ENCODE data around the gene BATF3. TPM values are rescaled to one million over a fixed set of nuclear protein-coding genes. Genes with fewer than 3 reads are reported as not detected.

The BATF3 gene
- total and polyA plus RNA-seq, 3 donors from 2014 or later: 1.1 to 4.2 (median 2.5) TPM

DNA sequence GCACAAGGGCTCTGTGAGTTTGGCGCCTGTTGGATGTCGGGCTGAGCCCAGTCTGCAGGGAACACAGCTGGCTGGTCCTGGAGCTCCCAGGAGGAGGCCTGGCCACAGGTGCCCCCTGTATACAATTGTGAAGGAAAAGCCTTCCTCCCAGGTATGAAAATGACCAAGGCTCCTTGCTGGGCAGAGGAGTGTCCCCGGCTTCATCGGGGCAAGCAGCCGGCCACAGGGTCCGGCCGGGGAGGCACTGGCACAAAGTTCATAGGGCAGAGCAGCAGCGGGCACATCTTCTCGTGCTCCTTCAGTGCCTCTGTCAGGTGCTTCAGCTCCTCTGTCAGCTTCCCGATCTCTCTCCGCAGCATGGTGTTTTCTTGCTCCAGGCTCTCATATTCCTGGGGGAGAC is 13.0 kb downstream of the BATF3 start:
- no peaks in the 10 kb centered on the region for H3K27me3 ChIP-seq
- TF ChIP-seq POLR2A (IDR thresholded peaks at IDR 0.05): no peak
- TF ChIP-seq, protein P1, sequence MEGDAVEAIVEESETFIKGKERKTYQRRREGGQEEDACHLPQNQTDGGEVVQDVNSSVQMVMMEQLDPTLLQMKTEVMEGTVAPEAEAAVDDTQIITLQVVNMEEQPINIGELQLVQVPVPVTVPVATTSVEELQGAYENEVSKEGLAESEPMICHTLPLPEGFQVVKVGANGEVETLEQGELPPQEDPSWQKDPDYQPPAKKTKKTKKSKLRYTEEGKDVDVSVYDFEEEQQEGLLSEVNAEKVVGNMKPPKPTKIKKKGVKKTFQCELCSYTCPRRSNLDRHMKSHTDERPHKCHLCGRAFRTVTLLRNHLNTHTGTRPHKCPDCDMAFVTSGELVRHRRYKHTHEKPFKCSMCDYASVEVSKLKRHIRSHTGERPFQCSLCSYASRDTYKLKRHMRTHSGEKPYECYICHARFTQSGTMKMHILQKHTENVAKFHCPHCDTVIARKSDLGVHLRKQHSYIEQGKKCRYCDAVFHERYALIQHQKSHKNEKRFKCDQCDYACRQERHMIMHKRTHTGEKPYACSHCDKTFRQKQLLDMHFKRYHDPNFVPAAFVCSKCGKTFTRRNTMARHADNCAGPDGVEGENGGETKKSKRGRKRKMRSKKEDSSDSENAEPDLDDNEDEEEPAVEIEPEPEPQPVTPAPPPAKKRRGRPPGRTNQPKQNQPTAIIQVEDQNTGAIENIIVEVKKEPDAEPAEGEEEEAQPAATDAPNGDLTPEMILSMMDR (IDR thresholded peaks at IDR 0.05): no peak
- H3K4me1 ChIP-seq: no peaks in the 10 kb centered on the region
- no peak overlapping the region for H3K27ac ChIP-seq
- no peaks in the 10 kb centered on the region for H3K36me3 ChIP-seq (ENCODE audit: low read depth, missing control alignments)
- intact Hi-C loops (cut with DNase I; ENCODE audit: low total_unique reads): no loop called here
- whole genome bisulfite sequencing, 2 donors: 95 to 97% methylated on average over 4 to 11 of the region's 11 CpGs
- DNase-seq: no peak
- no peak overlapping the region for H3K4me3 ChIP-seq
- no peaks in the 10 kb centered on the region for H3K9me3 ChIP-seq

DNA sequence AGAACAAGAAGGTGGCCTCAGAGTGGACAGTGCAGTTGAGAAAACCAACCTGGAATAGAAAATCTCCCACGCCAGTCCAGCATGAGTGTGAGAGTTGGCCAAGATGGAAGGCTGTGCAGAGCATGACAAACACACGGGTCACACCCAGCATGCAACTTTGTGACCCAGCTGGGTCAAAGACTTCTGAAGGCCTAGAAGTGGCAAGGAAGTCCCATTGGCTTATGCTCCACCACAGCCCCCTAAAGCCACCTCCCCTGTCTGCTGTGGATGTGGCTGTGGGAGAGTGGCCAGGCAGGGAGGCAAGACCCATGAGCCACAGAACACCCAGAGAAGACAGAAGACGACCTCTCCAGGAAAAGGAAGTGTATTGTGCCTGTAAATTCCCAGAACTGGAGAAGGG is 13.6 kb downstream of the BATF3 start:
- intact Hi-C loops (cut with DNase I; ENCODE audit: low total_unique reads): no loop called here
- TF ChIP-seq, protein P1 (IDR thresholded peaks at IDR 0.05): no peak
- no peak for TF ChIP-seq POLR2A (IDR thresholded peaks at IDR 0.05)
- WGBS, 2 donors: 70 to 91% methylated on average over 3 of the region's 3 CpGs
- Histone ChIP-seq H3K4me1 (no peaks in the 10 kb centered on the region), H3K4me3 (no peak overlapping the region), H3K36me3 (ENCODE audit: low read depth, missing control alignments) (no peaks in the 10 kb centered on the region), H3K27me3 (no peaks in the 10 kb centered on the region), H3K9me3 (no peaks in the 10 kb centered on the region), H3K27ac (no peak overlapping the region)
- no peak for DNase-seq

DNA sequence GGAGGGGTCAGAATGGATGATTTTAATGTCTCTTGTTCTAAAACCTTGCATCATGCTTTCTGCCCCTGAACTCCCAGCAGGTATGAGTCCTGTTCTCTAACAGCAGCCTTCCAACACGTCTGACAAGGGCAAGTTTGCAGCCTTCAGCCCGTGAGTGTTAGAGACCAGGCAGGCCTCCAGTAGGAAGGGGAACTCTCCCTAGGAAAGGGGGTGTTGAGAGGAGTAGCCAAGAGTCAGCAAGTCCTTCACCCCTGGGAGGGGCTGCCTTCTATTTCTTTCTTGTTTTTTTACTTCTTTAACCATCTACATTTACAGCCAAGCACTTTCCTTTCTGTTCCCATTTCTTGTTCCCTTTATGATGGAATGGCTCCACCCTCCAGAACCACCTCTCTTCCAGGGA is 14.2 kb downstream of the BATF3 start:
- Histone ChIP-seq H3K9me3 (no peaks in the 10 kb centered on the region), H3K27ac (no peak overlapping the region), H3K4me1 (no peaks in the 10 kb centered on the region), H3K4me3 (no peak overlapping the region), H3K27me3 (no peaks in the 10 kb centered on the region), H3K36me3 (ENCODE audit: low read depth, missing control alignments) (no peaks in the 10 kb centered on the region)
- intact Hi-C loops (cut with DNase I; ENCODE audit: low total_unique reads): no loop called here
- TF ChIP-seq POLR2A (IDR thresholded peaks at IDR 0.05): no peak
- TF ChIP-seq, protein P1 (IDR thresholded peaks at IDR 0.05): no peak
- 53 to 79% methylated on average over 2 of the region's 2 CpGs for WGBS, 2 donors
- DNase-seq: no peak

DNA sequence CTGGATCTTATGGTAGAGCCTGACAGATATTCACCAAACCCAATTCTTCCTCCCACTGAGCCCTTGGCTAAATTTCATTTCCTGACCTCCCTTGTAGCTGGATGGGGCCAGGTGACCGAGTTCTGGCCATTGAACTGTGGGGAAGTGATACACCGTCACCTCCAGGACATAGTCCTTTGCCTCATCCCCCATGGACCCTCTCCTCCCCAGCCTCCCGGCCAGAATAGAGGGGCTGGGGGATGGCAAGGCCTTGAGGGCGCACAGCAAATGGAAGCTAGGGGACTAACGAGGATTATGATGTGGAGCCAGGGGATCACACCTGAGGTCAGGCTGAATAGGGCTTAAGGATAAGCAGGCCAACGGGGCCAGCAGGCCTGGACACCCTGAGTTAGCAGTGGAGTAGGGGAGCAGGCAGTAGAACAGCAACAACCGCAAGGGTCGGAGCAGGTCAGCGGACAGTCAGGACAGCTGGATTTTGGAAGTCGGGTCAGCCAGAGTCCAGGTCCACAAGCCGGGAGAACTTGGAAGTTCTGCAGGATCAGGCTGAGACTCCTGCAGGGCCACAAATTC is 15.0 kb downstream of the BATF3 start:
- TF ChIP-seq, protein P1 (IDR thresholded peaks at IDR 0.05): no peak
- TF ChIP-seq POLR2A (IDR thresholded peaks at IDR 0.05): no peak
- no peaks in the 10 kb centered on the region for H3K9me3 ChIP-seq
- no peak overlapping the region for H3K4me3 ChIP-seq
- WGBS, 2 donors: 89 to 95% methylated on average over 11 of the region's 11 CpGs
- no peaks in the 10 kb centered on the region for H3K27me3 ChIP-seq
- intact Hi-C loops (cut with DNase I; ENCODE audit: low total_unique reads): no loop called here
- H3K27ac ChIP-seq: no peak overlapping the region
- H3K36me3 ChIP-seq (ENCODE audit: low read depth, missing control alignments): no peaks in the 10 kb centered on the region
- no peak for DNase-seq
- H3K4me1 ChIP-seq: no peaks in the 10 kb centered on the region

DNA sequence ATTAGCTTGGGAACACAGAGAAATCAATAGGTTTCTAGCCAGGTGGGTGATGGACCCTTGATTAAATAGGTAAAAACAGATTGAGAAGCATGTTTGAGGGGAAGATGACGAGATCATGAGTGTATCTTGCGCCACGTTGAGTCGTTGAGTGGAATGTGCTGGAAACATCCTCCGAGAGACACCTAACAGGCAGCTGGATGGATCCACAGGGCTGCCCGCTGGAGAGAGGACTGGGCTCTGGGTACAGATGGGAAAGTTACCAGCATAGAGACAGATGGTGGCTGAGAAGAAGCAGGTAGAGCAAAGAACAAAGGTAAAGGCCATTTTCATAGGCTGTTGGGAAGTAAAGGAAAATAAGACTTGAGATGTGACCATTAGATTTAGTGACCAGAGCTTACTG is 15.6 kb downstream of the BATF3 start:
- intact Hi-C loops (cut with DNase I; ENCODE audit: low total_unique reads): no loop called here
- H3K27ac ChIP-seq: no peak overlapping the region
- no peak for DNase-seq
- no peak overlapping the region for H3K4me3 ChIP-seq
- H3K36me3 ChIP-seq (ENCODE audit: low read depth, missing control alignments): no peaks in the 10 kb centered on the region
- no peaks in the 10 kb centered on the region for H3K9me3 ChIP-seq
- no peaks in the 10 kb centered on the region for H3K27me3 ChIP-seq
- TF ChIP-seq, protein P1 (IDR thresholded peaks at IDR 0.05): no peak
- no peak for TF ChIP-seq POLR2A (IDR thresholded peaks at IDR 0.05)
- H3K4me1 ChIP-seq: no peaks in the 10 kb centered on the region
- 89 to 95% methylated on average over 6 of the region's 6 CpGs for WGBS, 2 donors
